GM18520 (cell line): ENCODE results near the gene NUP62CL.
"Not testable (repeated sequence)": the region's sequence is repeated elsewhere in the genome, so short reads cannot be mapped to it uniquely, and the experiment has no call there.

ENCODE experiments used
- ATAC-seq: cut with Tn5 transposase; IDR thresholded peaks from one replicate; pipeline ENCODE4 v1.9.1; 2021; ENCODE audit not compliant: unreplicated experiment

NUP62CL gene

GRCh38 chrX:107205770-107206696 is at the start of gene NUP62CL, which contains the start of gene DNAAF6:
NUP62CL (minus strand) TSS chrX:107206433; CDS start chrX:107175146, 31,287 bp downstream.
DNAAF6 (plus strand) TSS chrX:107206611; CDS start chrX:107212876, 6,265 bp downstream.
- ATAC-seq: peak; percentile 99

GRCh38 chrX:107228486-107228819 is 22.2 kb upstream of the NUP62CL start:
- no peak for ATAC-seq

GRCh38 chrX:107227780-107228485 is 21.7 kb upstream of the NUP62CL start:
- ATAC-seq: no peak

- ATAC-seq: no peak
Measured at GRCh38 chrX:107226757-107227156, 20.5 kb upstream of the NUP62CL start.

- ATAC-seq: no peak
Measured at GRCh38 chrX:107213477-107213876, 7.2 kb upstream of the NUP62CL start.

GRCh38 chrX:107207943-107208342 is 1.7 kb upstream of the NUP62CL start:
- no peak for ATAC-seq

- ATAC-seq: no peak
Measured at GRCh38 chrX:107207089-107207488, 856 bp upstream of the NUP62CL start.

GRCh38 chrX:107206697-107207065 is 448 bp upstream of the NUP62CL start:
- no peak for ATAC-seq

GRCh38 chrX:107204068-107204605 is 2.1 kb downstream of the NUP62CL start:
- ATAC-seq: no peak

GRCh38 chrX:107199491-107199890 is 6.7 kb downstream of the NUP62CL start:
- no peak for ATAC-seq

- ATAC-seq: not testable (repeated sequence)
Measured at GRCh38 chrX:107198074-107198473, 8.2 kb downstream of the NUP62CL start.

- ATAC-seq: no peak
Measured at GRCh38 chrX:107197319-107197718, 8.9 kb downstream of the NUP62CL start.

GRCh38 chrX:107171369-107172102 is 34.7 kb downstream of the NUP62CL start:
- ATAC-seq: no peak

GRCh38 chrX:107168712-107169111 is 37.5 kb downstream of the NUP62CL start:
- no peak for ATAC-seq

- no peak for ATAC-seq
Measured at GRCh38 chrX:107168257-107168656, 38.0 kb downstream of the NUP62CL start.

- no peak for ATAC-seq
Measured at GRCh38 chrX:107167163-107167921, 38.9 kb downstream of the NUP62CL start.

GRCh38 chrX:107157618-107158017 is 48.6 kb downstream of the NUP62CL start:
- not testable (repeated sequence) for ATAC-seq

- ATAC-seq: not testable (repeated sequence)
Measured at GRCh38 chrX:107155621-107156430, 50.4 kb downstream of the NUP62CL start.

- ATAC-seq: no peak
Measured at GRCh38 chrX:107154787-107155620, 51.2 kb downstream of the NUP62CL start.
